ENCODE measurements around the gene HRCT1. TPM values are rescaled to one million over a fixed set of nuclear protein-coding genes. Genes with fewer than 3 reads are reported as not detected.

HRCT1 gene
- total and polyA plus RNA-seq, 2 of the 4 experiments (the other 2 are of a cell fraction), result 1.1 to 3.9 TPM

- no peak for TF ChIP-seq CTCF (conservative IDR thresholded peaks at IDR 0.05; ENCODE audit: low read depth, low read length)
- peak; percentile 84; the same call in 1 of the 2 replicates for TF ChIP-seq MAZ (IDR thresholded peaks at IDR 0.05; ENCODE audit: borderline replicate concordance, low read depth, low read length)
Observed at GRCh38 chr9:35907711-35908503, 1.9 kb downstream of the HRCT1 start (continued).

All from IMR-90 (cell line).